GM19240 (cell line): ENCODE measurements around the gene BOLA3.
"Not testable (repeated sequence)": the region's sequence is repeated elsewhere in the genome, so short reads cannot be mapped to it uniquely, and the experiment has no call there.

ENCODE experiments used
- DNase-seq: peaks from one replicate; pipeline ENCODE4 v3.0.0; 2011; ENCODE audit warnings: low spot score; ENCODE audit not compliant: insufficient read length

Gene BOLA3

DNA sequence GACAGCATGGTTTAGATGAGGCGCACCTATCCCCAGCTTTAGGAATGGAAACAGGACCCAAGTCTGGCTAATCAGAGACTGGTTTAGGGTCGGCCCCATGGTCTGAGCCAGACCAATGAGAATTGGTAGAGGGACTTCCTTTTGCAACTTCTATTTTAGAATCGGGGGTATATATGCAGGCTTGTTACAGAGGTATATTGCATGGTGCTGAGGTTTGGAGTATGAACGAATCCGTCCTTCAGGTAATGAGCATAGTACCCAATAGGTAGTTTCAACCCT lies 1.5 kb upstream of the BOLA3 start:
- DNase-seq = no peak

DNA sequence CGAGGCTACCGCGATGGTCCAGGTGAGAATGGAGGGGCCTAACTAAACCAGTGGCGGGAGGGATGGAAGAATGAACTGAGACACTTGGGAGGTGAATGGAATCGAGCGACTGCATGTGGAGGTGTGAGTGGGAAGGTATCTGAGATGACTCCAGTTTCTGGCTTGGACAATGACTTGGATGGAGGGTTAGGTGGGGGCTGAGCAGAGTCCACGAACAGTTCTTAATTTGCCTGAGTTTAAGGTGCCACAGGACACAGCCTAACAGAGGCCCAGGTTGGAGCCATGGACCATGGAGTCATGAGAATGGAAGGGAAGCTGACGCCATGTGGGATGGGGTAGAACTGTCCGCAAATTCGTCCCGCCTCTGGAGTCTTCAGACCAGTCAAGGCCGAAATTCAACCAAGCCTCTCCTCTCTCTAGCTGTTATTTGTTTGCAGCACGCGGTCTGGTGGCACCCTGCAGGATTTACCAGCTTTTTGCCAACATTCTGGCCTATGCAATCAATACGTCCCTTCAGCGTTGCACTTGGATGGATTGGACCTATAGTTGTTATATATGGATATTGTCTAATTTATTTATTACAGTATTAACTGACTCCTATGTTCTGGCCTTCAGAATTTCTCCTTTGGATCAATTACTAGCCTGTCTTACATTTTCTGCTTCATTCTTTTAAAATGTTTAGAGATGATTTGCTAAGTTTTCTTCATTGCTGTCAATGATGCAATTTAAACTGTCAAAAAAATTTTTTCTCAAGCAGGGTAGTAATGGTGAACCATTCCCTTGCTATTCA lies 940 bp upstream of the BOLA3 start:
- no peak for DNase-seq

DNA sequence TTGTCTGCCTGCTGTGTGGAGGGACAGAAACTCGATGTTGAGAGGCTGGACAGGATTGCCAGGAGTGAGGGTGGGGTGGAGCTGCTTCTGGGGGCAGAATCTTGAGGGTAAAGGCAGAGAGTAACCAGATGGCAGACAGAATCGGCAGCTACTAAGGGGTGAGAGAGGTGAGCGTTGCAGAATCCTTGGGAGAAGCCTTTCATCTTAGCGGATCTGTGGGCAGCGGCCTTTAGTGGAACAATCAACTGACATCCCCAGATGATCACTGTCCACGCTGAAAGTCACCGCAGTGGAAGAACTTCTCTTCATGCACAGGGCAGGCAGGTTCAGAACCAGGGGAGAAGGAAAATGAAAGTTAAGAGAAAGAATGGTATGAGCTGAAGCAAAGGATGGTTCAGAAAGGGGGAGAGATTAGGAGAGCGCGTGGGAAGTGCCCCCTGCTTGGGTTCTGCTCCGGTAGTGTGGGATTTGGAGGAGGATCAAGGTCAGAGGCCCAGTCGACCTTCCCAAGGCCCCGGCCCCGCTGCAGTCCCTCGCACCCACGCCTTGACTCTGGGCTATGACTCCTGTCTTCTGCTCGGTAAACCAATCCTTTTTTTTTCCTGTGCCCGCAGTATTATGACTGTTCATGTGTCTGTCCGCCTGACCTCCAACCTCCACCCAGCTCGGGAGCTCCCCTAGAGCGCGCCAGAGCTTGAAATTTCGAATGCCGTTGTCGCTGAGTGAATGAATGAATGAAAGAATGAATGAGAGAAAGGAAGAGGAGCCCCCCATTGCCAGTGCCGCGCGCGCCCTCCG lies 584 bp downstream of the BOLA3 start:
- peak; percentile 21 for DNase-seq

DNA sequence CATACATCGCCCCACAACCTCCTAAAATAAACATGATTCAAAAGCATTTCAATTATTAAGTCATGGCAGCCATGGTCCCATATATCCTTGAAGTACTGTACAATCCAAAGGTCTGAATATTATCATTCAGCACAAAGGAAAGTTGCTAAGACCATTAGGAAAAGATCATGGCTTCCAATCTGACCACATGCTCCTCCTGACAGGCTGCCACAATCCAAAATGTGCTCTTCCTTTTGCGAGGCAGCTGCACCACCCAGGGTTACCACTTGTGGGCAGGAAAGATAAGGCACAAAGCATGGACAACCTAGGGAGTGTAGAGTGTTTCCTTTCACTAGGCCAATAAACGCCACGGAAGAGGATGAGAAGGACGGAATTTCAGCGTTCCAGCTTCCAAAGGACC lies 5.4 kb downstream of the BOLA3 start:
- DNase-seq = no peak

DNA sequence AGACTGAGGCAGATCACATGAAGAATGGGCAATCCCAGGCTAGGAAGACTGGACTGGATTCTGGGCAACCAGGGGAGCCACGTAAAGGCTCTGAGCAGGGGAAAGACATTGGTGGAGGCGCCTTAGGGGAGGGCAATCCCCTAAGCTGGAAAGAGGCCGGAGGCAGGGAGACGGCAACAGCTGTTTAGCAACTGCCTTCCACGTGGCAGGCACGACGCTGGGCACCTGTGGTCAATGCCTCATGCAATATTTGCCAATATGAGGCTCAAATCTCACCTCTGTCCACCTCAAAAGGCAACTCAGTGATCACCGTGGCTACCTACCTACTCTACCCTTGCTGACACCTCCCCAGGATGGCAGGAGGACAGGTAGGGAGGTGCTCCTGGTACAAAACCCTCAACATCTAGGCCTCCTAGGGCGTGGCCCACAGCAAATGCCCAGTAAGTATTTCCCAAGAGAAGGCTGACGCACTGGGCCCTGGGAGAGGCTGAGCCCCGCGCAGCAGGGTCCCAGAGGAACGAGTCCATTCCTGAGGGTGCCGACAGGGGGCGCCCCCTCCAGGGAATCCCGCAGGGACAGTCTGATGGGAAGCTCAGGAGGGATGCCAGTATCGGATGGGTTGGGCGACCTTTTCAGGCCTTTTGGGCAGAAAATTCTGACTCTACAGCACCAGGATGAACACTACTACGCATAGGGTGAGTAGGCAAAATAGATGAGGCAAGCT lies 8.9 kb downstream of the BOLA3 start:
- no peak for DNase-seq

DNA sequence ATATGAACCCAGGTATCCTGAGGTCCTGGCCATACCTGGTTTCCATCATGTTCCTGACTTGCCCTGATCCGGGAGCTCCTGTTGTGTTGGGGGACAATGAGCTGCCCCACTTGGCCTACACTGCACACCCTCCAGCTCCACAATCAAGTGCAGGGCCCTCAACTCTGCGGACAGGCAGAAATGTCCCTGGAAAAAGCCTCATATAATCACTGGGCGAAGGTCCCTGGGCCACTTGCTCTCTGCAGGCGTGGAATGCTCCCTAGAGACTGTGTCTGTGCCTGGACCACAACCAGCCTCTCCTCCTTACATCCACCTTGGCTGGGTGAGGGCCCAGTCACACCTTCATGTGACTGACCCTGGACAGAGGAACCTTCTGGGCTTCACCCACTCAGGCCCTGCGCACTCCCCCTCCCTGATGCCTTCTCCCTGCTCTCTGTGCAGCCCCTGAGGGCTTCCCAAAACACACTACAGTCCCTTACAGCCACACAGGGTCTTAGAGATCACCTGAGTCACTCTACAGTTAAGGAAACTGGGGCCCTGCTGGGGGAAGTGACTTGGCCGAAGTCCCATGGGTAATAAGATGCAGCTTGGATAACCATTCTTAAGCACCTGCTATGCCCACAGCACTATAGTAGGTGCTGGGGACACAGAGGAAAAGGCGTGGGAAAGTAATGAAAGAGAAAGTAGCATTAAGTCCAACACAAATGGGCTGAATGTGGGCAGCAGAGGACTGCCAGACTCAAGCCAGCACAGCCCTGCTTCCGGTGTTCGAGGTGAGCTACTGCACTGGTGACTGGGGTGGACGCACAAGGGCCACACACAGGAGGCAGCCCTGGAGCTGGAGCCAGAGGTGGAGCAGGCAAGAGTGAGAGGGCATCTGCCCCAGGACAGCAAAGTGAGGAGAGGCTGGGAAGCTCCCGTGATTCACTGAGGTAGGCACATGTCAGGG lies 9.8 kb downstream of the BOLA3 start:
- DNase-seq = no peak

DNA sequence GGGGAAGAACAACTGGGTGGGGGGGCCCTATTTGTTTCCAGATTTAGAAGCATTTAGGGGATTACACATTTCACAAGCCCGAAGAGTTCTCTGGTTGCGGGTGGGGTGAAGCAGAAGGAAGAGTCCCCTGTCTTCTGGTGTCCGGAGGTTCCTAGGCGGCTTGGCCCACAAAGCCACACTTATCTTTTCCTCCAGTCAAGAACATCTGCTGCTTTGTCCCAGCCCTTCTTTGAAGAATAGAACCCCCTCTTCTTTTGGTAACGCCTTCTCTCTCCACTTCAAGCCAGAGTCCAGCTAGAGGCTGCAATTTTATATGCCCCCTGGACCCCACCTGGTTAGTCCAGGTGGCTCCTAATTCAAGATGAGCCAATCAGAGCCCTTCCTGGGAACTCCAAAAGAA lies 15.8 kb downstream of the BOLA3 start:
- no peak for DNase-seq

DNA sequence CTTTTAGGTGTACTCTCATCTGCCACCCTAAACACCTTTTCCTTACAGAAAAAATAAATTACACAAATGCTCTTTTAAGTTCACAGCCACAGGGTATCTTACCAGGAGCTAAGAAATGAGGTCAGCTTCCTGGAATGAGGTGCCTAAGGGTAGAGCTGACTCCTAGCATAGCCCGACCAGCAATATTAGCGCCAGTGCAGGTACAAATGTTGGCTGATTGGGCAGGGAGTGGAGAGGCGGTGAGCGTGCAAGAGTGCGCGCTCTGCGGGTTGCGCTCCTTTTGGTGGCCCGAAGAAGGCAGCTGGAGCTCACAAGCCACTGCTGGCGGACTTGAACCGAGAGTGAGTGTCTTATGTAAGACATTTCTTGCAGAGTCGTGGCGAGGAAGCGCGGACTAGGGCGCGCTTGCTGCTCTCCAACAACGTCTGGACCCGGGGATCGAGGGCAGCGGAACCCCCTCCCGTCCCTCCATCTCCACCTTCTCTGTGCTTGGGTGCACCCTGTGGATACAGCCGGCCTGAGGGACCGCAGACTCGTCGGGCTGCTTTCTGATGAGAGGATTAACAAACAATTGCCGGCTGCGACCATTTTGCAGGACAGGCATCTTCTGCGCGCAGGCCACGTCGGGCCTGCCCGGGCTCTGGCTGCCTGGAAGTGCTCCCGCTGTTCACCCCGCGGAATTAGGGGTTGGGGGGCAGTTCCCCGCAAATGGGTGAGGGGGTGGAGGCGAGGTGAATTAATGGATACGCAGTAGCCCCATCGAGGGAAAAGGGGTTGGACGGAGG lies 17.3 kb downstream of the BOLA3 start:
- DNase-seq = no peak

DNA sequence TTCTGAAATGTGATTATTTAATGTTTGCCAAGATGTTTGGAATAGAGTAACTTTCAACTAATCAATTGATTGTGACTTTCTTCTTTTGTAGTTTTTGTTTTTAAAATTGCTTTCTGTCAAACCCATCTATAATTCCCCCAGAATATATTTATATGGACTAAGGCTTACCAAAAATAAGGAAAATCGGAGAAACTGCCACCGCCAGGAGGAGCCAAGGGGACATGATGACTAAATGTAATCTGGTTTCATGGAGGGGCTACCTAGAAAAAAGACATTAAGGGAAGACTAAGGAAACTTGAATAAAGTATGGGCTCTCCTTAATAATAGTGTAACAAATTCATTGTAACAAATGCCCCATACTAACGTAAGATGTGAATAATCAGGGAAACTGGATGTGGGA lies 19.5 kb downstream of the BOLA3 start:
- DNase-seq = no peak

DNA sequence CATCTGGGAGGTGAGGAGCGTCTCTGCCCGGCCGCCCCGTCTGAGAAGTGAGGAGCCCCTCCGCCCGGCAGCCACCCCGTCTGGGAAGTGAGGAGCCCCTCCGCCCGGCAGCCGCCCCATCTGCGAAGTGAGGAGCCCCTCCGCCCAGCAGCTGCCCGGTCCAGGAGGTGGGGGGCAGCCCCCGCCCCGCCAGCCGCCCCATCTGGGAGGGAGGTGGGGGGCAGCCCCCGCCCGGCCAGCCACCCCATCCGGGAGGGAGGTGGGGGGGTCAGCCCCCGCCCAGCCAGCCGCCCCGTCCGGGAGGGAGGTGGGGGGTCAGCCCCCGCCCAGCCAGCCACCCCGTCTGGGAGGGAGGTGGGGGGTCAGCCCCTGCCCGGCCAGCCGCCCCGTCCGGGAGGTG lies 23.8 kb downstream of the BOLA3 start:
- not testable (repeated sequence) for DNase-seq

DNA sequence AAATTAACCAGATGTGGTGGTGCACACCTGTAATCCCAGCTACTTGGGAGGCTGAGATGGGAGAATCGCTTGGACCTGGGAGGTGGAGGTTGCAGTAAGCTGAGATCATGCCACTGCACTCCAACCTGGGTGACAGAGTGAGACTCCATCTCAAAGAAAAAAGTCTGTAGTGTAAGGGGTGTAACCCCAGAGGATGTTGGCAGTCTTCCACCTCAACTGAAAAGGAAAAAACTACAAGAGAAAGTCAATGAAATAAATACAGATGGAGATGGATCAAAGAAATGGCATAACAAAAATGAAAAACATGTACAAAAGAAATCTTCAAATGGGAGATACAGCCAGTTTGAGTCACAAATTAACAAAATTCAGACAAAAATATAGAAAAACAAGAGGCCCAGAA lies 25.9 kb downstream of the BOLA3 start:
- not testable (repeated sequence) for DNase-seq

DNA sequence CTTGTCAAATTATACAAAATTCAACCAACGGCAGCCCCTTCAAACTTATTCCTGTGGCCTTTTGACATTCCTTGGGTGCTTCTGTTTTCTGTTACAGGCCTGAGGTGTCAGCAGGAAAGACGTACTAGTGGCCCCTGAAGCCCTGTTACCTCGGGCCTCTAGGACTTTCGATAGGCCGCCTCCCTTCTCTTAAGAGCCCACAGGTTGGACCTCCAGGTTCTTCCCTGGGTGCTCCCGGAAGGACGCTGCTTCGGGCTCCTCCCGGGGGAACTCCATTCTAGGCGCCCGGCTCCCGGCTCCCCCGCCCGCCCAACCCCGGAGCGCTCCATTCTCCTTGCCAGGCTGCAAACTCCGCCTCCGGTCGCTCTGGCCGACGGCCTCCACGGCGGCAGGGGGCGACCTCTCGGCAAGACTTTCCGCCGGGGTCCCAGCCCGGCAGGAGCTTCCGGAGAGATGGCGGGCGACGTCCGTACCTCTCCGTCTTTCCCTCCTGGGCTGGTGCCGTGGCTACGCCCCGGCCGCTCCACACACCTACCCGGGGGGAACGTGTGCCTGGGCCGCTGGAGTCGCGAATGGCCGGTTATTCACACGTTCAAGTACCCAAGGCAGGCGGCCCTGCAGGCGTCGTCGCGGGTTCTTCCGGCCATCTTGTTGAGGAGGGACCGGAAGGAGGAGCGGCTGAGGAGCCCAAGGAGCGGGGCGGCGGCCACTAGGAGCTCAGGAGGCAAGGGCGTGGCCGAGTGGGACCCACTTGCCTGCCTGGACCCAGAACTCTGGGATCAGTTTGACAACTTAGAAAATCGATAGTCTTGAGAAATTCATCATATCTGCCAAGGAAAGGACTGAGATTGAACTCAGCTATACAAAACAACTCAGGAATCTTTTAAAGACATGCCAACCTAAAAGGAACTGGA lies 27.5 kb downstream of the BOLA3 start:
- DNase-seq = peak; percentile 97

DNA sequence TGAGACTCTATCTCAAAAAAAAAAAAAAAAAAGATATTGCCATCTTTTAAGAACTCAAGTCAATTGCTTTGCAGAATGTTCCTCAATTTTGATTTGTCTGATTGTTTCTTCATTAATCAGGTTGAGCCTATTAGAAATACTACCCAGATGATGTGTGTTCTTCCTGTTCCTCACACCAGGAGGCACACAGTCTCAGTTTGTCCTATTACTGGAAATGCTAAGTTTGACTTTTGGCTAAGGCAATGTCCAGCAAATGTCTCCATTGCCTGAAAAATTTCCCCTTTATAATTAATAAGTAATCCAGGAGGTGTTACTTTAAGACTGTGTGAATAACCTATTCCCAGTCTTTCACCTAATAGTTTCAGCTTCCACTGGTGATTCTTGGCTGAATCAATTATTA lies 28.4 kb downstream of the BOLA3 start:
- no peak for DNase-seq

DNA sequence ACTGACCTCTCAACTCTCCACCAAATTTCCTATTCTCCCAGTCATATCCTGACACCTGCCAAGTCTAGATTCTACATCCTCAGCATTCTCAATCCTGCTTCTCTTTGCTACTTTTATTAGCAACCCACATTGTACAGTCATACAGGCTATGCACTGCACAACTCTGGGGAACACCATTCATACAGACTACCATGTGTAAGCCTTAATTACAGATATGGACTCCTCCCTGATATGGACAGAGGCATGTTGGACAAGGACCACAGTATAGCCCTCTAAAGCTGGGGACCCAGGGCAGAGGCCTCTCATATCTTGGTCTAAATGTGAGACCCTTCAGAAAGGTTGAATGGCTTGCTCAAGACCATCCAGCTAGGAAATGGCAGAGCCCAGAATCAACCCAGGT lies 36.3 kb downstream of the BOLA3 start:
- no peak for DNase-seq

DNA sequence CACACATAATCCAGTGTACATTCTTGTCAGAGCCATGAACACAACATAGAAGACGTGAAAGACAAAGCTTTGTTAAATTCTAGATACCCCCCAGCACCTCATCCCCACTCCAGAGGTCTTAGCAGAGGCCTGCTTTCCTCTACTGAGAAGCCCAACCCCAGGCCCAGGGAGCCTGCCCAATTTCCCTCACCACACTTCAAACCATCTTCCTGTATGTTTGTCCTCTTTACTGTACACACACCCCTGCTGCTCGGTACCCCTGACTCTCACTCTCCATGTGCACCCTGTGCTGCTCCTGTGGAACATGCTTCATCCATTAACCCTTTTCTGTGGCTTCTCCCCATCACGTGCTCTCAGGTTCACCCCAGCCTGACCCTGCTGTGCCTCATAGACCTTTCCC lies 37.2 kb downstream of the BOLA3 start:
- no peak for DNase-seq

DNA sequence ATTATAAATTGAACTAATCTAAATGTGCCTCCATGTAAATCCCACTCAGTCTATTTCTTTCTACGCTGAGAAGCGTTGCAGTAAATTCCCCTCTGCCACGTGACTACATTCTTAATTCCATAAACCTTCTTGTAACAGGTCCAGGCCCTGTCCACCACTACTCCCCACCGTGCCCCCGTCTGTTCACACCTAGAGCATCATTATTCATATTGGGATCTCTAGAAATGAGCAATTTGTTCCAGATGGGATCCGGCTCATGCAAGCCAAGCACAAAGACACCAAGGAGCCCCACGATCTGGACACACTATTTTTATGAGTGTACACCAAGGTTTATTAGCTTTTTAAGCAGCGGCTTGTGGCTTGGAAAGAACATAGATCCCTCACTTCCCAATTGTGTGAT lies 38.2 kb downstream of the BOLA3 start:
- DNase-seq = no peak

DNA sequence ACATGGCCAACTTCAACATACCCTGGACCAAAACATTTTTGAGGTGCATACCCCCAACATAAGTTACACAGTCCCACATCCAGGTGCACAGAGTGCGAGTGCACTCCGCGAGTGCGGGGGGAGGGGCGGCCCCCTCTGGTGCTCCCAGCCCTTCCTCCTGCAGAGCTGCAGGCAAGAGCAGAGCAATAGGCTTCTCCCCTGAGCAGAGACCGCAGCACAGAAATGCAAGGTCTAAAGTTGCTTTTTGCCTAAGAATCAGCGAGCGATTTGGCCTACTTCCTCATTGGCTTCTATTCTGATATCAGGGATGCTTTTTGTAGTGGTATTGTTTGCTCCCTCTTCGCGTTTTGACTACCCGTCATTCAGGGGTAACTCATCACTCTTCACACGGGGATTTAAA lies 40.6 kb downstream of the BOLA3 start:
- DNase-seq = no peak

DNA sequence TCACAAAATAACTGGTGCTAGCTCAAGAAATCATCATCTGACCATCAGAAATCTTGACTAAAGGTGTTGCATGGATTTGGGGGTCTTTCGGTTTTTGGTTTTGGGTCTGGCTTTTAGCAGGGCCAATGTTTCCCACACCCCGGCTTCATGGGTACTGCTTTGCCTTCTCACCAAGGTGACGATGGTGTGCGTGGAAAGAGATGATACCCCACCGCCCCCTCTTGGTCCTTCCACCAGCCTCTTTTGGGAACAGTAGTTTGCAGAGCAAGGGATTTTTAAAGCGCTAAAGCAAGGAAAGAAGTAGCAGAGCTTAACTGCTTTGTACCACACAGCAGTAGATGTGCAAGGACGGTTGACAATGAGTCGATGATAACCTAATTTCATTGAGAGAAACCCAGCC lies 42.3 kb downstream of the BOLA3 start:
- no peak for DNase-seq

DNA sequence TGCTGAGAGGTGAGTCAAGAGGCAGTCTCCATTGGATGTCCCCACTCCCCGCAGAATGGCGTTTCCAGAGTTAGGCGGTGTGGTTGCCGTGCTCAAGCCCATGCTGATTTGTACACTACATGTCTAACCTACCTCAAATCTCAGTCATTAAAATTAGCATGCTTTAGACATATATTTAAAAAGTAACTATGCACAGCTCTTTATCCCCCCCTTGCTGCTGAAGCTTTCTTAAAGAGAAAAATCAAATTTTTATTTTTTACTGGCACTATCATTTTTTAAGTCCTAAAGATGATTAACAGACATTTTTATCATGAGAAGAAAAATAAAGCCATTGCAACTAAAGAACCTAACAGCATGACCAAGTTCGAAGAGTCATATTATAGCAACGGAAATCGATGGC lies 42.9 kb downstream of the BOLA3 start:
- no peak for DNase-seq

DNA sequence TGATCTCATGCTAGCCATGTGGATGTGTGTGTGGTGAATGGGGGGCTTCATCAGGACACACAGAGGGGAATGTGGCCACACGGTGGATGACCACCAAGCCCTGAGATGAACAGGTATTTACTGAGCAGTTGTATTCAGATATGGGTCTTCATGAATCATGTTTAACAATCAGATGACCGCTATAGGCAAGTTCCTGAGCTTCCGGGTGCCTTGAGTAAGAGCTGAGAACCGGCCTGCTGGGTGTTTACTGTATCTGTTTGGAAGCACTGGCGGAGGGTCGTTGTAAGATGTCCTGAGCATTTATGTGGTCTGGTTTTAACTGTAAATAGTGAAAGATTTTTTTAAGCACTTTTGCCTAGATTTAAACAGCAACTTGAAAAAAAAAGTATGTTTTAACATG lies 43.9 kb downstream of the BOLA3 start:
- no peak for DNase-seq
